Endothelial cell of umbilical vein (primary cell): Measurements from ENCODE around the gene AP1M1. TPM values are rescaled to one million over a fixed set of nuclear protein-coding genes. Genes with fewer than 3 reads are reported as not detected.

ENCODE experiments used
- BruUV-seq: library from RNA; stranded (reverse); fragments of 400-500 nt; replicated peaks from 2 replicates; lab custom pipeline; 2021; lab: Mats Ljungman, UMichigan
- CTCF ChIA-PET: fragments of 300-600, 350-600 bp; sonication (Branson Sonifier 250); formaldehyde crosslinking; loops from one replicate; lab custom pipeline; 2021; ENCODE audit warnings: antibody characterized with exemption, inconsistent platforms; lab: Charles Lee
- POLR2A ChIA-PET: fragments of 300-600, 350-600 bp; sonication (Branson Sonifier 250); formaldehyde crosslinking; loops from one replicate; lab custom pipeline; 2021; ENCODE audit warnings: antibody characterized with exemption, inconsistent platforms; lab: Charles Lee
- DNase-seq: peaks from one replicate; pipeline ENCODE4 v3.0.0-alpha.2; 2011; ENCODE audit warnings: low read depth, low spot score
- FAIRE-seq: peaks from 2 replicates; lab custom pipeline; 2011; peaks lifted over from hg19 to GRCh38; lab: Jason Lieb, UNC
- H2AFZ ChIP-seq: 2 replicates; pipeline ENCODE4 v1.6.0; 2012; ENCODE audit warnings: low read depth, low read length, control low read depth, inconsistent platforms
- H3K27ac ChIP-seq: 2 replicates; pipeline ENCODE4 v1.5.1; 2011; ENCODE audit warnings: low read depth, mild to moderate bottlenecking, control low read depth, low read length, moderate library complexity; ENCODE audit not compliant: insufficient read depth
- H3K27me3 ChIP-seq, 2 experiments: 2 replicates each; pipeline versions ENCODE4 v1.6.0 to v1.6.1; 2011; ENCODE audit warnings: low read length in 2 of 2, mixed read lengths in 1 of 2; ENCODE audit not compliant: control insufficient read depth in 2 of 2, insufficient read depth in 2 of 2
- H3K36me3 ChIP-seq, 2 experiments: 2 replicates in 1 of 2; 3 replicates in 1 of 2; pipeline ENCODE4 v1.5.1; 2011; ENCODE audit warnings: low read length in 2 of 2, mild to moderate bottlenecking in 1 of 2, moderate library complexity in 1 of 2; ENCODE audit not compliant: control insufficient read depth in 2 of 2, insufficient read depth in 2 of 2; ENCODE audit errors: extremely low read depth in 1 of 2
- H3K4me1 ChIP-seq: 3 replicates; pipeline ENCODE4 v1.5.1; 2011; ENCODE audit warnings: mild to moderate bottlenecking, low read length; ENCODE audit not compliant: control insufficient read depth, insufficient read depth; ENCODE audit errors: extremely low read depth
- H3K4me2 ChIP-seq: 2 replicates; pipeline ENCODE4 v1.6.1; 2011; ENCODE audit warnings: low read length, control low read depth, mixed read lengths; ENCODE audit not compliant: insufficient read depth
- H3K4me3 ChIP-seq, 3 experiments: fragments of 200-600 bp in 1 of 3; sonication (generic), shearing (Covaris generic) in 1 of 3; replicated peaks in 1 of 3; 2 replicates each; pipeline ENCODE4 v1.5.1; 2011 to 2016; ENCODE audit warnings: control low read depth in 3 of 3, low read length in 3 of 3, mild to moderate bottlenecking in 2 of 3, inconsistent platforms in 1 of 3, low read depth in 1 of 3, moderate library complexity in 1 of 3; ENCODE audit not compliant: insufficient read depth in 1 of 3
- H3K79me2 ChIP-seq: 2 replicates; pipeline ENCODE4 v1.6.0; 2012; ENCODE audit warnings: low read length, inconsistent platforms; ENCODE audit not compliant: control insufficient read depth, insufficient read depth
- H3K9ac ChIP-seq: replicated peaks from 2 replicates; pipeline ENCODE3; 2011; ENCODE audit warnings: low read length, control low read depth; ENCODE audit not compliant: insufficient read depth; ENCODE audit errors: extremely low read depth
- H3K9me1 ChIP-seq: replicated peaks from 3 replicates; pipeline ENCODE4 v1.6.0; 2011; ENCODE audit warnings: mild to moderate bottlenecking, low read length; ENCODE audit not compliant: control insufficient read depth, insufficient read depth; ENCODE audit errors: extremely low read depth
- H3K9me3 ChIP-seq: replicated peaks from 2 replicates; pipeline ENCODE4 v1.5.1; 2012; ENCODE audit warnings: low read length, inconsistent platforms; ENCODE audit not compliant: control insufficient read depth, insufficient read depth
- H4K20me1 ChIP-seq: replicated peaks from 2 replicates; pipeline ENCODE3; 2011; ENCODE audit warnings: mild to moderate bottlenecking, low read length; ENCODE audit not compliant: control insufficient read depth, insufficient read depth; ENCODE audit errors: extremely low read depth
- CTCF ChIP-seq, 2 donors: IDR thresholded peaks; 1 replicate in 1 of 2; 2 replicates in 1 of 2; pipeline ENCODE4 v1.5.1; 2011; ENCODE audit warnings: low read length in 2 of 2, mild to moderate bottlenecking in 2 of 2, moderate library complexity in 2 of 2, control low read depth in 1 of 2, inconsistent platforms in 1 of 2, low read depth in 1 of 2; ENCODE audit not compliant: insufficient read depth in 1 of 2; ENCODE audit errors: extremely low read depth in 1 of 2
- EZH2 ChIP-seq: IDR thresholded peaks from 2 replicates; pipeline ENCODE4 v1.6.1; 2012; ENCODE audit warnings: borderline replicate concordance, low read depth, mild to moderate bottlenecking, moderate library complexity, low read length, inconsistent platforms; ENCODE audit not compliant: severe bottlenecking
- FOS ChIP-seq: IDR thresholded peaks from 2 replicates; pipeline ENCODE4 v1.6.1; 2011; ENCODE audit warnings: mild to moderate bottlenecking, low read length, moderate library complexity, borderline replicate concordance; ENCODE audit not compliant: insufficient read depth
- GATA2 ChIP-seq: IDR thresholded peaks from 2 replicates; pipeline ENCODE4 v1.7.0; 2011; ENCODE audit warnings: low read depth, mild to moderate bottlenecking, moderate library complexity, mixed read lengths, low read length; ENCODE audit not compliant: insufficient read length, insufficient read depth
- JUN ChIP-seq: IDR thresholded peaks from 2 replicates; pipeline ENCODE4 v1.6.1; 2011; ENCODE audit warnings: borderline replicate concordance, low read depth; ENCODE audit not compliant: insufficient read length, insufficient read depth
- MAX ChIP-seq: IDR thresholded peaks from 2 replicates; pipeline ENCODE4 v1.6.1; 2011; ENCODE audit not compliant: insufficient read depth, insufficient read length
- MYC ChIP-seq: IDR thresholded peaks from one replicate; pipeline ENCODE4 v1.6.1; 2011; ENCODE audit warnings: mild to moderate bottlenecking, low read depth, low read length
- POLR2A ChIP-seq: IDR thresholded peaks from 2 replicates; pipeline ENCODE4 v1.6.1; 2012; ENCODE audit warnings: low read depth, mild to moderate bottlenecking, control low read depth, low read length
- POLR2AphosphoS5 ChIP-seq: IDR thresholded peaks from 2 replicates; pipeline ENCODE4 v1.6.1; 2012; ENCODE audit warnings: low read depth, mild to moderate bottlenecking, control low read depth, low read length, moderate library complexity; ENCODE audit not compliant: insufficient read depth
- dilution Hi-C: fragments of 300-500 bp; cut with MboI; formaldehyde crosslinking; loops from one replicate; pipeline ENCODE4 v1.15.0; 2019; ENCODE audit warnings: low sequenced_read_pairs; ENCODE audit not compliant: extremely low pct_ligation_motif_present
- intact Hi-C: fragments of 100-400 bp; cut with micrococcal nuclease; formaldehyde crosslinking; loops from one replicate; pipeline ENCODE4 v1.10.0; 2022
- polyA plus RNA-seq, 4 experiments: library from polyadenylated mRNA; depleted of rRNA in 3 of 4; stranded (reverse) in 3 of 4; unstranded in 1 of 4; fragments of >200 nt; gene quantifications; 2 replicates each; pipeline versions ENCODE4 v1.2.1 to v1.2.3, GENCODE V29; 2011 to 2012; ENCODE audit warnings: missing spikeins in 1 of 4
- total RNA-seq: library from RNA; stranded (reverse); gene quantifications from 2 replicates; pipeline ENCODE4 v1.2.3, GENCODE V29; 2021

The AP1M1 gene
- total and polyA plus RNA-seq, 2 donors (not counting 3 experiments of a cell fraction or from before 2014, with no cell fraction given) = 99.3 to 129 TPM

GRCh38 chr19:16193466-16193865 is 4.2 kb upstream of the AP1M1 start:
- H3K27ac ChIP-seq = no peak overlapping the region
- CTCF ChIA-PET = interaction anchor here (1.1 to 1.5 kb wide), 2 partner anchors 8 to 152 kb away, joined by 3 to 5 read pairs; partner anchors contain the start of gene FAM32A
- intact Hi-C loops = no loop called here

GRCh38 chr19:16197188-16197621 is 506 bp upstream of the AP1M1 start:
- BruUV-seq = TSS peak; percentile 76
- CTCF ChIA-PET = interaction anchor here (1.0 to 1.4 kb wide), 6 partner anchors 11 to 570 kb away, joined by 3 to 7 read pairs (median 3); no protein-coding TSS in a partner anchor
- no peak for FAIRE-seq
- Histone ChIP-seq H3K9me3 (no peaks in the 10 kb centered on the region), H3K9me1 (no peaks in the 10 kb centered on the region), H2AFZ (peak overlapping the region; percentile 61), H3K4me2 (peak overlapping the region; percentile 67), H3K4me1 (peaks cover 21% of the 10 kb centered on the region), H3K9ac (peak overlapping the region; percentile 95), H3K36me3 (peaks cover 0 to 7% of the 10 kb centered on the region in 2 experiments), H3K27ac (peak overlapping the region; percentile 81), H3K79me2 (peaks cover 42% of the 10 kb centered on the region), H3K4me3 (peak overlapping the region in 2 of 3 experiments; percentile 95), H4K20me1 (no peaks in the 10 kb centered on the region), H3K27me3 (no peaks in the 10 kb centered on the region)
- DNase-seq = peak; percentile 87
- dilution Hi-C loops (no loop called here), intact Hi-C loops (loop anchor here (1.0 to 5.0 kb wide), 4 partner anchors 12 to 360 kb away; partner anchors contain the start of gene FAM32A)
- POLR2A ChIA-PET = interaction anchor here (2.0 kb wide), 1 partner anchor 12 kb away, joined by 12 read pairs; the partner anchor contains the start of gene FAM32A
- TF ChIP-seq POLR2A (no peak), EZH2 (no peak), GATA2 (peak; percentile 64), FOS (peak; percentile 3), JUN (peak; percentile 64), MAX (no peak), POLR2AphosphoS5 (no peak), MYC (no peak), CTCF (IDR thresholded peaks at IDR 0.05; ENCODE audit: extremely low read depth in 1 of 2, insufficient read depth in 1 of 2, low read depth in 1 of 2, low read length in 2 of 2) (no peak)

More at GRCh38 chr19:16193466-16193865, 4.2 kb upstream of the AP1M1 start:
- no peak overlapping the region for H3K4me3 ChIP-seq
- TF ChIP-seq MAX = no peak
- no peak for TF ChIP-seq POLR2A
- dilution Hi-C loops = no loop called here
- POLR2A ChIA-PET = no interaction called here
- FAIRE-seq = no peak
- no peaks in the 10 kb centered on the region for H3K9me3 ChIP-seq
- no peak overlapping the region for H2AFZ ChIP-seq
- H3K9ac ChIP-seq = no peak overlapping the region
- no peak overlapping the region for H3K4me2 ChIP-seq
- no peak for DNase-seq
- no TSS peak for BruUV-seq
- no peaks in the 10 kb centered on the region for H4K20me1 ChIP-seq
- H3K27me3 ChIP-seq = no peaks in the 10 kb centered on the region
- H3K4me1 ChIP-seq = peaks cover 13% of the 10 kb centered on the region
- H3K79me2 ChIP-seq = peaks cover 8% of the 10 kb centered on the region
- peaks cover 0 to 30% of the 10 kb centered on the region in 2 experiments for H3K36me3 ChIP-seq
- H3K9me1 ChIP-seq = no peaks in the 10 kb centered on the region
